HG03520 (cell line): Measurements from ENCODE around the gene MALAT1.

Experiments used
- ATAC-seq: cut with Tn5 transposase; IDR thresholded peaks from one replicate; pipeline ENCODE4 v1.9.1; 2021; ENCODE audit warnings: mild to moderate bottlenecking, moderate library complexity; ENCODE audit not compliant: unreplicated experiment

MALAT1 gene

DNA sequence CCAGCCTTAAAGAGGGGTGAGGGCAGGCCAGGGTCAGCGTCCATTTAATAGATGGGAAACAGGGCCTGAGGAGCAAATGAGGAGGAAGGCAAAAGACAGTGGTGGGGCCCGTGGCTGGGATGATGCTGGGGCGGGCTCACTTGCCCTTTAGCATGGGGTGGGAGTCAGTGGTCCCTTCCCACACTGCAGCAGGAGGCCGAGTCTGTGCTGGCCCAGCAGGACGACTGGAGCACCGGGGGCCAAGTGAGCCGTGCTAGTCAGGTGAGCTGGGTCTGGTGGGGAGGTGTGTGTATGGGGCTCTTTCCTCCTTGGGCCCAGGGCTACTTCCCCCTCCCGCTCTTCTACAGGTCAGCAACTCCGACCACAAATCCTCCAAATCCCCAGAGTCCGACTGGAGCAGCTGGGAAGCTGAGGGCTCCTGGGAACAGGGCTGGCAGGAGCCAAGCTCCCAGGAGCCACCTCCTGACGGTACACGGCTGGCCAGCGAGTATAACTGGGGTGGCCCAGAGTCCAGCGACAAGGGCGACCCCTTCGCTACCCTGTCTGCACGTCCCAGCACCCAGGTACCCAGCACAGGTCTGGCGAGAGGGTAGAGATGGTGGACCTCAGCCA lies 38.9 kb downstream of the MALAT1 start:
- no peak for ATAC-seq

DNA sequence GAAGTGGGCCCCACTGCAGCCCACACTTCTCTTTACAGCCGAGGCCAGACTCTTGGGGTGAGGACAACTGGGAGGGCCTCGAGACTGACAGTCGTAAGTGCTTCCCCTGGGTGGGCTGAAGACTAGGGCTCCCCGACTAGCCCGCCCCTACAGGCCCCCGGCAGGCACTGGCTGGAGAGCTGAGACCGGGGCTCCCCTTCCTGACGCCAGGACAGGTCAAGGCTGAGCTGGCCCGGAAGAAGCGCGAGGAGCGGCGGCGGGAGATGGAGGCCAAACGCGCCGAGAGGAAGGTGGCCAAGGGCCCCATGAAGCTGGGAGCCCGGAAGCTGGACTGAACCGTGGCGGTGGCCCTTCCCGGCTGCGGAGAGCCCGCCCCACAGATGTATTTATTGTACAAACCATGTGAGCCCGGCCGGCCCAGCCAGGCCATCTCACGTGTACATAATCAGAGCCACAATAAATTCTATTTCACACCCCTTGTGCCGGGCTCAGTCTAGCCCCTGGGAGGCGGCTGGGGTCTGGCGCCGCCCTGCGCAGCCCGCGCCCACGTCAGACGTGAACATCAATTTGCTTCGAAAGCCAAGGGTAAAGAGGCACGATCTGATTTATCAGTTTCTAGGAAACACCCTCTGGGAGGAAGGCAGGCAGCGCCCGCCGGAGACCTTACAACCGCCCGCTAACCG lies 39.5 kb downstream of the MALAT1 start:
- no peak for ATAC-seq

GRCh38 chr11:65538915-65539743 lies 40.3 kb downstream of the MALAT1 start:
- ATAC-seq = no peak

GRCh38 chr11:65539744-65540289 lies 41.0 kb downstream of the MALAT1 start:
- peak; percentile 41 for ATAC-seq

- peak; percentile 55 for ATAC-seq
Observed at GRCh38 chr11:65540290-65541092, 41.6 kb downstream of the MALAT1 start.

GRCh38 chr11:65541093-65541982 lies 42.5 kb downstream of the MALAT1 start:
- ATAC-seq = no peak

GRCh38 chr11:65542738-65543390 lies 44.0 kb downstream of the MALAT1 start:
- ATAC-seq = no peak

- no peak for ATAC-seq
Observed at GRCh38 chr11:65545853-65546216, 47.0 kb downstream of the MALAT1 start.

DNA sequence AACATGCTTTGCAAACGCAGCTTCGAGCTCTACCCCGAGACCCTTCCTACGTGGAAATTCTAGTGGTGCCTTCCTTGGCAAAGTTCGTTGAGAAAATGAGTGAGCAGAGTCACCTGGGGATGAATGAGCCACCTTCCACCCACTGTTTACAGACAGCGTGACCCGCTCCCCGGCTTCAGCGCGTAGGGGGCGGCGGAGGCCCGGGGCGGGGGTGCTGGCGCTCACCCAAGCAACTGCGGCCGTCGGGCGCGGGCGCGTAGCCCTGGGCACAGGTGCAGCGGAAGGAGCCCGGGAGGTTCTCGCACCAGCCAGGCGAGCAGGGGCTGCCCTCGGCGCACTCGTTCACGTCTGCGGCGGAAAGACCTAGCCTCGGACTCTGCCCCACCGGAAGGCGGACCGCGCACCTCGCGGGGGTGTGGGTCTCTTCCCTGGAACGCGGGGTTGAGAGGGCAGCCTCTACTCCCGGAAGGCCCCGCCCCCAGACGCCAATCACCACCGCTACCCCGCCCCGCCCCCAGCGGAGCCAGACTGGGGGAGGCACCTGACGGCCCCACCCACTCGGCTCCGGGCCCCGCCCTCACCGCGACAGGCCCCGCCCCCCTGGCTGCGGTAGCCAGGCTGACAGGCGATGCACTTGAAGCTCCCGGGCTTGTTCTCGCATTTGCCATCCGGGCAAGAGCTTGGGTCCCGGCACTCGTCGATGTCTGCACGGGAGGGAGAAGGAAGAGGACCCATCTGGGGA lies 47.5 kb downstream of the MALAT1 start:
- peak; percentile 49 for ATAC-seq

DNA sequence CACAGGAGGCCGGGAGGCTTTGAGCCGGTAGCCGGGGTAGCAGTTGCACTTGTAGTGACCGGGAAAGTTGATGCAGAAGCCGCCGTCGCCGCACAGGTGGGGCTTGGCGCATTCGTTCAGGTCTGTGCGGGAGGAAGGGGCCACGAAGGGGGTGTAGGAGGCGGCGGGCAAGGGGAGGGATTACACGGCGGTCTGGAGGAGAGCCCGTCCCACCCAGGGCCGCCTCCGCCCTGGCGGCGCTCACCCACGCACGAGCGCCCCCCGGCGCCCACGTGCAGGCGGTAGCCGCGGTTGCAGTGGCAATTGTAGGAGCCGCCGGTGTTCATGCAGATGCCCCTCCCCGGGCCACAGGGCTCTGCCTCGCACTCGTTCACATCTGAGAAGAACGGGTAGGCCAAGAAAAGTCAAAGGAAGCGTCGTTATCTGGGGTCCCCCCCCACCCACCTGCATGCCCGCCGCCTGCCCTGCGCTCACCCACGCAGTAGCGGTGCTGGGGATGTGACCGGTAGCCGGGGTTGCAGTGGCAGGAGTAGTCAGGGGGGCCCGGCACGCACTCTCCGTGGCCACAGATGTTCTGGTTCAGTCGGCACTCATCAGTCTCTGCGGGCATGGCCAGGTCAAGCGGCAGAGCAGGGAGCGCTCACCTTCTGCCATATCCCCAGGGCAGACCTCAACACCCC lies 48.7 kb downstream of the MALAT1 start:
- no peak for ATAC-seq

GRCh38 chr11:65548395-65548794 lies 49.5 kb downstream of the MALAT1 start:
- ATAC-seq = no peak

GRCh38 chr11:65549096-65549495 lies 50.3 kb downstream of the MALAT1 start:
- no peak for ATAC-seq

- ATAC-seq = no peak
Observed at GRCh38 chr11:65551572-65552387, 52.9 kb downstream of the MALAT1 start.

- ATAC-seq = no peak
Observed at GRCh38 chr11:65552388-65552951, 53.6 kb downstream of the MALAT1 start.

DNA sequence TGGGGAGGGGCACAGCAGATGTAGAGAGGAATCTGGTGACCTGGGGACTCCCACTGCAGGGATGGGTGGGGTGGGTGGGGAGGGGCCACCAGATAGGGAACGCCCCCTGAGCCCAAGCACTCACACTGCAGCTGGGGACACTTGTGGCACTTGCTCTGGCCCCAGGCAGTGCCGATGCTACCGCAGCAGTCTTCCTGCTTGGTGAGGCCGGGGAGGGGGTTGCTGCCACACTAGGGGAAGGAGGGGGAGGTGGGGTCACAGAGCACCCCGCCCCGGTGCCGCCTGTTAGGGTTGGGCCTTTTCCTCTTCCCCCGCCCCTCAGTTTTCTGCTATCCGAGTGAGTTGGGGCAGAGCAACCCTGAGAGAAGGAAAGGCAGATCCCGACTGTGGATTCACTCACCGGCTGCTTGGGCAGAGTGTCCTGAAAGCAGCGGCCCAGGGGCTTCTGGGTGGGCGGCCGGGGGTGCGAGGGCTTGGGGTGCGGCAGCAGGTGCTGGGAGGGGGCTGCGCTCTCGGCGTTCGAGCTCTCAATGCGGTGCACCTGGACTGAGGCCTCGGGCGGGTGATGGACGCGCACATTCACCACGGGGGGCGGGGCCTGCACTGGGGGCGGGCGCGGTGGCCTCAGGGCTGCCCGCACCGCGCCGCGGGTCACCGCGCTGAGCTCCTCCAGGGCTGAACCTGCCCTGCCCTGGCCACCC lies 54.6 kb downstream of the MALAT1 start:
- ATAC-seq = no peak

DNA sequence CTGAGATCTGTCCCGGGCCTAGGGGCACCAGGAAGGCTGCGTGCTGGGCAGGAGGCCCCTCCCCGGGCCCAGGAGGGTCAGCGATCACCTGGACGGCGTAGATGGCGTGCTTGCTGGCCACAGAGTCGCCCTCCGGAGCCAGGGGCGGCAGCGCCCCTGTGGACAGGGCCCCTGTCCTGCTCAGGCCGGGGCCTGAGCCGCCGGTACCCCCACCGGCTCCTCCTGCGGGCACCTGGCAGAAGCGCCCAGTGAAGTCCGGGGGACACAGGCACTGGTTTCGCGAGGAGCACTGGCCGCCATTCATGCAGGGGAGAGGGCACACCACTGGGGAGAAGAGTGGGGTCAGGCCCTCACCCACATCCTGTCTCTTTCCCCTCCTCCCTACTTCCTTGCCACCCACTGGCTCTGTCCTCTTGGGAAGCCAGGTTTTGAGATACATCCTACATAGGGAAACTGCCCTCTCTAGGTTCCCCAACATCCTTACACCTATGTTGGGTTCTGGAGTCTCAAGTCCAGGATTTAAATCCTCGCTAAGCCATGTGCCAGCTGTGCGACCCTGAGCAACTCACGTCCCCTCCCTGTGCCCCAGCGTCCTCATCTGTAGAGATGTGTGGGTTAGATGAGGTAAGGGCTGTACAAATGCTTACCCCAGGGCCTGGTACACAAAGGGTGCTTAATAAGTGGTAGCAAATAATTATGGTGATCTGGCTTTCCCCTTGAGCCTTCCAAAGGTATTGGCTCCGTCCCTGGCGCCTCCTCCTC lies 55.4 kb downstream of the MALAT1 start:
- ATAC-seq = no peak
